ENCODE measurements around the gene MOSPD3. TPM values are rescaled to one million over a fixed set of nuclear protein-coding genes. Genes with fewer than 3 reads are reported as not detected.

Gene MOSPD3
- polyA plus RNA-seq, 1 experiment = 9.1 TPM

- ChIA-PET POLR2A (interaction anchor here (3.9 kb wide), 1 partner anchor 20 kb away, joined by 18 read pairs; the partner anchor contains the start of genes FBXO24 and LRCH4), CTCF (interaction anchor here (0.9 kb wide), 1 partner anchor 42 kb away, joined by 3 read pairs; no protein-coding TSS in a partner anchor)
- TF ChIP-seq CTCF (IDR thresholded peaks at IDR 0.05; ENCODE audit: low read depth, low read length) = no peak
- Histone ChIP-seq H3K9me3 (ENCODE audit: control insufficient read depth, insufficient read depth, low read length) (no peaks in the 10 kb centered on the region; the same call in 1 of the 2 replicates), H3K27me3 (ENCODE audit: control insufficient read depth, insufficient read depth, low read length) (no peaks in the 10 kb centered on the region), H3K4me3 (ENCODE audit: low read depth, low read length) (no peak overlapping the region), H3K27ac (ENCODE audit: low read depth, low read length) (no peak overlapping the region)
- DNase-seq (ENCODE audit: low read depth, low spot score) = no peak
Observed at GRCh38 chr7:100606313-100606712, 6.0 kb upstream of the MOSPD3 start.

GRCh38 chr7:100607111-100607510, 5.2 kb upstream of the MOSPD3 start:
- no peak for TF ChIP-seq CTCF (IDR thresholded peaks at IDR 0.05; ENCODE audit: low read depth, low read length)
- ChIA-PET CTCF (interaction anchor here (0.6 to 0.7 kb wide), 2 partner anchors 17 to 47 kb away, joined by 3 to 4 read pairs; no protein-coding TSS in a partner anchor), POLR2A (interaction anchor here (0.6 to 3.9 kb wide), 2 partner anchors 21 to 23 kb away, joined by 4 to 18 read pairs; partner anchors contain the start of genes FBXO24 and LRCH4)

GRCh38 chr7:100609958-100610357, 2.4 kb upstream of the MOSPD3 start:
- TF ChIP-seq CTCF (IDR thresholded peaks at IDR 0.05; ENCODE audit: low read depth, low read length) = no peak
- Histone ChIP-seq H3K4me3 (ENCODE audit: low read depth, low read length) (no peak overlapping the region), H3K9me3 (ENCODE audit: control insufficient read depth, insufficient read depth, low read length) (peaks cover 3% of the 10 kb centered on the region; the same call in 1 of the 2 replicates), H3K27me3 (ENCODE audit: control insufficient read depth, insufficient read depth, low read length) (no peaks in the 10 kb centered on the region), H3K27ac (ENCODE audit: low read depth, low read length) (no peak overlapping the region)
- ChIA-PET CTCF (no interaction called here), POLR2A (interaction anchor here (0.7 kb wide), 1 partner anchor 91 kb away, joined by 4 read pairs; no protein-coding TSS in a partner anchor)
- no peak for DNase-seq (ENCODE audit: low read depth, low spot score)

More at GRCh38 chr7:100607111-100607510, 5.2 kb upstream of the MOSPD3 start:
- DNase-seq (ENCODE audit: low read depth, low spot score) = no peak
- Histone ChIP-seq H3K27ac (ENCODE audit: low read depth, low read length) (no peak overlapping the region), H3K9me3 (ENCODE audit: control insufficient read depth, insufficient read depth, low read length) (no peaks in the 10 kb centered on the region; the same call in 1 of the 2 replicates), H3K27me3 (ENCODE audit: control insufficient read depth, insufficient read depth, low read length) (no peaks in the 10 kb centered on the region), H3K4me3 (ENCODE audit: low read depth, low read length) (no peak overlapping the region)

GRCh38 chr7:100612730-100613390, 520 bp downstream of the MOSPD3 start:
- Histone ChIP-seq H3K27me3 (ENCODE audit: control insufficient read depth, insufficient read depth, low read length) (no peaks in the 10 kb centered on the region), H3K27ac (ENCODE audit: low read depth, low read length) (no peak overlapping the region), H3K9me3 (ENCODE audit: control insufficient read depth, insufficient read depth, low read length) (peaks cover 3% of the 10 kb centered on the region; the same call in 1 of the 2 replicates), H3K4me3 (ENCODE audit: low read depth, low read length) (peak overlapping the region; percentile 90)
- POLR2A ChIA-PET = interaction anchor here (0.7 to 2.1 kb wide), 9 partner anchors 10 to 215 kb away, joined by 3 to 30 read pairs (median 3); partner anchors contain the start of genes EPHB4, FBXO24, LRCH4 and PCOLCE
- CTCF ChIA-PET = interaction anchor here (0.6 to 1.9 kb wide), 12 partner anchors 10 to 239 kb away, joined by 3 to 9 read pairs (median 4); partner anchors contain the start of genes FBXO24, PCOLCE and POP7
- TF ChIP-seq CTCF (IDR thresholded peaks at IDR 0.05; ENCODE audit: low read depth, low read length) = no peak; the same call in 1 of the 2 replicates
- DNase-seq (ENCODE audit: low read depth, low spot score) = no peak
